GM23338 (cell line): ENCODE data around the gene COPA. TPM values are rescaled to one million over a fixed set of nuclear protein-coding genes. Genes with fewer than 3 reads are reported as not detected.

Experiments used
- ATAC-seq: fragments of 200-7000 bp; cut with Tn5 transposase; 3 replicates; pipeline ENCODE4 v1.9.1; 2020
- DNase-seq: peaks from one replicate; pipeline ENCODE4 v3.0.0-alpha.2; 2015; ENCODE audit warnings: low spot score
- H2AFZ ChIP-seq: fragments of 200-600 bp; sonication (generic); 2 replicates; pipeline ENCODE4 v1.8.0; 2016; ENCODE audit warnings: antibody characterized with exemption, mild to moderate bottlenecking, moderate library complexity
- H3F3A ChIP-seq: fragments of 200-600 bp; sonication (generic); replicated peaks from 2 replicates; pipeline ENCODE4 v1.8.0; 2017; ENCODE audit warnings: antibody characterized with exemption, mixed run types, low read depth
- H3K27ac ChIP-seq: fragments of 200-600 bp; sonication (generic); 2 replicates; pipeline ENCODE4 v1.6.1; 2016; ENCODE audit warnings: low read depth
- H3K27me3 ChIP-seq: fragments of 200-600 bp; sonication (generic); 2 replicates; pipeline ENCODE4 v1.8.0; 2016; ENCODE audit warnings: mild to moderate bottlenecking, mixed run types, moderate library complexity; ENCODE audit not compliant: insufficient read depth
- H3K36me3 ChIP-seq: fragments of 200-600 bp; sonication (generic); 2 replicates; pipeline ENCODE4 v1.8.0; 2016; ENCODE audit warnings: mild to moderate bottlenecking; ENCODE audit not compliant: insufficient read depth
- H3K4me1 ChIP-seq: fragments of 200-600 bp; sonication (generic); 2 replicates; pipeline ENCODE4 v1.8.0; 2016; ENCODE audit warnings: mild to moderate bottlenecking, moderate library complexity; ENCODE audit not compliant: insufficient read depth
- H3K4me2 ChIP-seq: fragments of 200-600 bp; sonication (generic); 2 replicates; pipeline ENCODE4 v1.7.1; 2017; ENCODE audit warnings: mixed run types
- H3K4me3 ChIP-seq: fragments of 200-600 bp; sonication (generic); 2 replicates; pipeline ENCODE4 v1.6.1; 2016; ENCODE audit warnings: mixed run types
- H3K79me2 ChIP-seq: fragments of 200-600 bp; sonication (generic); replicated peaks from 2 replicates; pipeline ENCODE4 v1.8.0; 2017; ENCODE audit warnings: mild to moderate bottlenecking; ENCODE audit not compliant: insufficient read depth
- H3K9me2 ChIP-seq: fragments of 200-600 bp; sonication (generic); 2 replicates; pipeline ENCODE4 v1.8.0; 2017; ENCODE audit not compliant: insufficient read depth
- H4K20me1 ChIP-seq: fragments of 200-600 bp; sonication (generic); replicated peaks from 2 replicates; pipeline ENCODE4 v1.8.0; 2017; ENCODE audit warnings: mild to moderate bottlenecking; ENCODE audit not compliant: insufficient read depth
- H3K27ac Mint-ChIP-seq: 2 replicates; pipeline ENCODE4 v1.8.0; 2020; ENCODE audit warnings: inconsistent platforms, mild to moderate bottlenecking, moderate library complexity, mixed read lengths
- H3K27me3 Mint-ChIP-seq: 3 replicates; pipeline ENCODE4 v1.8.0; 2022; ENCODE audit warnings: low read depth, mild to moderate bottlenecking, moderate library complexity, mixed read lengths, inconsistent platforms; ENCODE audit not compliant: insufficient read depth, poor library complexity
- H3K36me3 Mint-ChIP-seq: 3 replicates; pipeline ENCODE4 v1.8.0; 2021; ENCODE audit warnings: low read depth, mild to moderate bottlenecking, inconsistent platforms, moderate library complexity, mixed read lengths
- H3K4me1 Mint-ChIP-seq: 3 replicates; pipeline ENCODE4 v1.8.0; 2020; ENCODE audit warnings: mild to moderate bottlenecking, inconsistent platforms, mixed read lengths
- H3K4me3 Mint-ChIP-seq: 3 replicates; pipeline ENCODE4 v1.8.0; 2021; ENCODE audit warnings: moderate library complexity, mild to moderate bottlenecking, inconsistent platforms, mixed read lengths
- H3K9me3 Mint-ChIP-seq: 3 replicates; pipeline ENCODE4 v1.8.0; 2020; ENCODE audit warnings: moderate library complexity, mild to moderate bottlenecking, inconsistent platforms, mixed read lengths
- CREB1 ChIP-seq: fragments of 250-450 bp; sonication (Bioruptor Pico); IDR thresholded peaks from 2 replicates; pipeline ENCODE4 v1.5.0; 2020; ENCODE audit warnings: low read depth, mild to moderate bottlenecking, moderate library complexity
- ETS1 ChIP-seq: IDR thresholded peaks from 2 replicates; pipeline ENCODE4 v1.6.1; 2016; ENCODE audit warnings: antibody characterized with exemption
- EZH2phosphoT487 ChIP-seq: fragments of 200-600 bp; sonication (generic); IDR thresholded peaks from one replicate; pipeline ENCODE4 v1.8.1; 2018; ENCODE audit warnings: antibody characterized with exemption; ENCODE audit not compliant: unreplicated experiment
- NANOG ChIP-seq: IDR thresholded peaks from 2 replicates; pipeline ENCODE4 v1.6.1; 2016; ENCODE audit warnings: antibody characterized with exemption, borderline replicate concordance
- POLR2AphosphoS5 ChIP-seq: IDR thresholded peaks from 2 replicates; pipeline ENCODE4 v1.6.1; 2016; ENCODE audit warnings: antibody characterized with exemption, low read depth
- REST ChIP-seq: IDR thresholded peaks from one replicate; pipeline ENCODE4 v1.6.1; 2018; ENCODE audit warnings: antibody characterized with exemption; ENCODE audit not compliant: unreplicated experiment
- STAT1 ChIP-seq: IDR thresholded peaks from one replicate; pipeline ENCODE4 v1.6.1; 2016; ENCODE audit warnings: antibody characterized with exemption; ENCODE audit not compliant: unreplicated experiment
- ZNF114 ChIP-seq: fragments of 250-450 bp; sonication (Bioruptor Pico); IDR thresholded peaks from 2 replicates; pipeline ENCODE4 v1.5.0; 2020; ENCODE audit warnings: mild to moderate bottlenecking, moderate library complexity
- ZNF331 ChIP-seq: fragments of 250-450 bp; sonication (Bioruptor Pico); IDR thresholded peaks from 2 replicates; pipeline ENCODE4 v1.5.0; 2020; ENCODE audit warnings: low read depth, mild to moderate bottlenecking, moderate library complexity
- ZNF462 ChIP-seq: fragments of 250-450 bp; sonication (Bioruptor Pico); IDR thresholded peaks from 2 replicates; pipeline ENCODE4 v1.5.0; 2020; ENCODE audit warnings: mild to moderate bottlenecking, moderate library complexity
- polyA plus RNA-seq: library from polyadenylated mRNA; unstranded; fragments of >200 nt; fragmentation: Nextera tagmentation; extraction: Ambion mirVana; gene quantifications from 2 replicates; pipeline ENCODE4 v1.2.1, GENCODE V29; 2016
- total RNA-seq: library from RNA; depleted of rRNA; stranded (reverse); fragments of >200 nt; shearing (Covaris generic); gene quantifications from 2 replicates; pipeline ENCODE4 v1.2.3, GENCODE V29; 2014

COPA gene
- total and polyA plus RNA-seq, 2 experiments from 2014 or later: 58.2 to 87.1 TPM

- no peak for TF ChIP-seq REST
Measured at GRCh38 chr1:160264795-160265307, 78.2 kb downstream of the COPA start (continued).

DNA sequence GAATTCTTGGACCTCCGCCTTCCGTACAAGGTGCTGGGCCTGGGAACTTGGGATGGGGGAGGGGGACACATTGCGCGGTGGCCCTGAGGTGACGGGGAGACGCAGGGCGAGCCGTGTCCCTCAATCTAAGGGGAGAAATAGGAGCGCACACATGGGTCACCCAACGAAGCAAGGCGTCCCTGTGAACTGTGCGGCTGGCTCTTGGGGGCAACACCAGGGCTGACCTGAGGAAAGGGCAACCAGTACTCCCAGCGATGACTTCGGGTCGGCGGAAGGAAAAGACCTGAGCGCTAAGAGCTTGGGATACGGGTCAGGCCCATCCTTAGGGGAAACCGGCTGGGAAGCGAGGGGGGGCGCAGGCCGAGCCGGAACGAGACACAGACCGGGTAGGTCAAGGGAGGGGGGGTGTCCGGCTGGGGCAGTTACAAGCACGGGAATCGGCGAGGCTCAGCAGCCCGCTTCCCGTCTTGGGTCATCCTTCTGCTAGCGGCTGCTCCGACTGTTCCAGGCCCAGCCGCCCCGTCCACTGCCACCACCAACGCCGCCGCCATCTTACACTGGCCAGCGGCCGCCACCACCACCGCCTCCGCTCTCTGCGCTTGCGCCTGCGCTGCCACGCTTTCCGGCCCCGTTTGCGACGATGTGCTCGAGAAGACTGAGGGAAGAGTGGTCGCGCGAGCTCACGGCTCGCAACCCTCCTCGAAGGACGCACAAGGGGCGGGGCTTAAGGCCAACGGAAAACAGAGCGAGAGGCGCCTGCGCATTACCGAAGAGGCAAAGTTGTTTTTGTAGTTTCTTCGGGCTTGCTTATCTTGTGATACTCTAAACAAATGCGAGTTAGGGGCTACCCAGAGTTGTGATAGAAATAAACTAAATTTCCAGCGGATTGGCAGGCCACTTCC, 80.9 kb downstream of the COPA start, which contains the start of gene DCAF8:
Gene DCAF8 (minus strand): TSS at position 657 of the 902 bp plus-strand sequence. CDS start 18,541 bp downstream, outside the sequence.
- ATAC-seq: peak; percentile 92
- peaks cover 6% of the 10 kb centered on the region; the same call in 2 of the 3 replicates for H3K36me3 Mint-ChIP-seq
- peak within 1 kb of the TSS; percentile 99 for H3K27ac Mint-ChIP-seq
- Histone ChIP-seq H3K79me2 (peaks cover 44% of the 10 kb centered on the region), H3K36me3 (no peaks in the 10 kb centered on the region), H4K20me1 (no peaks in the 10 kb centered on the region), H3K4me3 (peak within 1 kb of the TSS; percentile 56), H3K27ac (peak within 1 kb of the TSS; percentile 96), H3F3A (no peaks in the 10 kb centered on the region), H3K4me2 (peak within 1 kb of the TSS; percentile 73), H3K9me2 (no peaks in the 10 kb centered on the region), H2AFZ (peak within 1 kb of the TSS; percentile 11; the same call in 1 of the 2 replicates), H3K4me1 (peaks cover 20% of the 10 kb centered on the region), H3K27me3 (no peaks in the 10 kb centered on the region)
- peak; percentile 100 for DNase-seq
- peaks cover 9% of the 10 kb centered on the region for H3K27me3 Mint-ChIP-seq
- peak within 1 kb of the TSS; percentile 99 for H3K4me3 Mint-ChIP-seq
- no peak for TF ChIP-seq NANOG
- no peak for TF ChIP-seq ZNF331
- no peak for TF ChIP-seq ZNF114
- 0 out of 2 replicates have a peak, but pooled peaks have one; percentile 13 for TF ChIP-seq CREB1 (CRISPR knock-in tag)
- TF ChIP-seq STAT1: no peak
- TF ChIP-seq POLR2AphosphoS5: peak; percentile 97
- no peak for TF ChIP-seq EZH2phosphoT487
- TF ChIP-seq ZNF462 (CRISPR knock-in tag): no peak
- TF ChIP-seq ETS1: peak; percentile 80
- H3K4me1 Mint-ChIP-seq: peaks cover 22% of the 10 kb centered on the region
- H3K9me3 Mint-ChIP-seq: no peaks in the 10 kb centered on the region
